ENCODE data around the gene SSB. TPM values are rescaled to one million over a fixed set of nuclear protein-coding genes. Genes with fewer than 3 reads are reported as not detected.

The SSB gene
- total RNA-seq, 1 experiment from 2014 or later, result 110 TPM

Other genes with a start within 250 kb of the SSB start
- gene FASTKD1, start 225.0 kb upstream of the SSB start, total RNA-seq (2014; rRNA removed; shearing (Covaris generic)), result 42.1 and 46.0 TPM in 2 replicates
- gene PPIG, start 214.5 kb upstream of the SSB start, total RNA-seq (2014; rRNA removed; shearing (Covaris generic)), result 25.6 and 44.8 TPM in 2 replicates
- 0.28 TPM in 1 of 2 replicates, not detected in the other for gene CFAP210, start 104.5 kb upstream of the SSB start, total RNA-seq (2014; rRNA removed; shearing (Covaris generic))
- gene PHOSPHO2, start 104.4 kb upstream of the SSB start, total RNA-seq (2014; rRNA removed; shearing (Covaris generic)), result 2.4 and 3.8 TPM in 2 replicates
- gene KLHL23, start 65.0 kb upstream of the SSB start, total RNA-seq (2014; rRNA removed; shearing (Covaris generic)), result 52.3 and 57.0 TPM in 2 replicates
- gene METTL5, start 26.0 kb downstream of the SSB start, total RNA-seq (2014; rRNA removed; shearing (Covaris generic)), result 61.5 and 80.7 TPM in 2 replicates
- gene UBR3, start 28.6 kb downstream of the SSB start, total RNA-seq (2014; rRNA removed; shearing (Covaris generic)), result 9.3 and 11.8 TPM in 2 replicates

All from H7 (cell line).